ENCODE data around the gene NAALADL2. TPM values are rescaled to one million over a fixed set of nuclear protein-coding genes. Genes with fewer than 3 reads are reported as not detected.

Gene NAALADL2
- total and polyA plus RNA-seq, 2 of the 8 experiments (the other 6 are each of a cell fraction or from before 2014, with no cell fraction given), result 0.12 to 0.22 TPM

GRCh38 chr3:175273573-175273972, 414.4 kb downstream of the NAALADL2 start:
- FAIRE-seq (no peak), DNase-seq (ENCODE audit: low read depth in 1 of 2, low spot score in 2 of 2) (no peak)
- H3K23me2 ChIP-seq (ENCODE audit: low read depth, low read length), result no peaks in the 10 kb centered on the region
- CTCF ChIA-PET (ENCODE audit: partially characterized antibody), result no interaction called here
- no peaks in the 10 kb centered on the region for H3K4me1 ChIP-seq (replicated peaks in 1 of 4; ENCODE audit: control insufficient read depth in 3 of 4, insufficient read depth in 4 of 4, low read length in 3 of 4)
- no peak overlapping the region for H3K23ac ChIP-seq (ENCODE audit: insufficient read length)
- WGBS, 2 experiments (ENCODE audit: extremely low coverage in 1 of 2, insufficient coverage in 1 of 2, insufficient read length in 1 of 2, insufficient replicate concordance in 2 of 2, low coverage in 1 of 2, low lambda C conversion rate in 2 of 2, missing lambda C conversion rate in 1 of 2), result 84% methylated on average over 4 of the region's 4 CpGs; no CpG with 5 or more reads in 1 of the 2 experiments
- no peak overlapping the region for H2BK12ac ChIP-seq (ENCODE audit: low read depth, low read length)
- no peaks in the 10 kb centered on the region for H3K36me3 ChIP-seq (ENCODE audit: control insufficient read depth in 2 of 4, insufficient read depth in 4 of 4, low read length in 3 of 4)
- no peak overlapping the region for H3K27ac ChIP-seq (ENCODE audit: low read depth, low read length)
- no peaks in the 10 kb centered on the region for H3K79me1 ChIP-seq (ENCODE audit: low read depth, low read length)
- H3K56ac ChIP-seq (replicated peaks; ENCODE audit: insufficient read length, low read depth, low read length), result no peak overlapping the region
- H2BK20ac ChIP-seq (ENCODE audit: low read length), result no peak overlapping the region
- no peak overlapping the region for H2BK15ac ChIP-seq (ENCODE audit: low read length)
- no peaks in the 10 kb centered on the region for H4K20me1 ChIP-seq (replicated peaks in 1 of 2; ENCODE audit: control insufficient read depth in 1 of 2, insufficient read depth in 2 of 2, low read length in 2 of 2)
- no peak overlapping the region for H4K5ac ChIP-seq (ENCODE audit: insufficient read length, low read depth, low read length)
- no peak overlapping the region for H2BK120ac ChIP-seq (replicated peaks; ENCODE audit: low read depth, low read length)
- no peaks in the 10 kb centered on the region for H3K9me3 ChIP-seq (ENCODE audit: insufficient read depth in 2 of 2, low read depth in 1 of 2, low read length in 1 of 2)
- H3K4me2 ChIP-seq (ENCODE audit: insufficient read depth in 1 of 2, low read depth in 2 of 2, low read length in 2 of 2), result no peak overlapping the region
- H3K4ac ChIP-seq (replicated peaks; ENCODE audit: insufficient read length, low read depth, low read length), result no peak overlapping the region
- H4K8ac ChIP-seq (ENCODE audit: extremely low read depth, insufficient read depth, low read length), result no peak overlapping the region
- no peak overlapping the region for H2AK5ac ChIP-seq (ENCODE audit: low read depth, low read length)
- no peak overlapping the region for H3K18ac ChIP-seq (ENCODE audit: extremely low read depth, low read length)
- no peak overlapping the region for H2AFZ ChIP-seq (ENCODE audit: low read length)
- H3K27me3 ChIP-seq (replicated peaks in 1 of 4; ENCODE audit: control insufficient read depth in 3 of 4, extremely low read depth in 1 of 4, insufficient read depth in 3 of 4, low read length in 3 of 4), result no peaks in the 10 kb centered on the region
- H3K14ac ChIP-seq (ENCODE audit: insufficient read length), result no peak overlapping the region
- no peak overlapping the region for H4K91ac ChIP-seq (replicated peaks; ENCODE audit: insufficient read length, low read length)
- H3K9ac ChIP-seq (replicated peaks in 1 of 4; ENCODE audit: extremely low read depth in 1 of 4, low read depth in 3 of 4, low read length in 3 of 4), result no peak overlapping the region
- TF ChIP-seq SAP30 (IDR thresholded peaks at IDR 0.05; ENCODE audit: insufficient read depth, insufficient replicate concordance, low read length) (no peak), POLR2AphosphoS5 (IDR thresholded peaks at IDR 0.05; ENCODE audit: low read depth, low read length) (no peak), GABPA (IDR thresholded peaks at IDR 0.05; ENCODE audit: borderline replicate concordance, insufficient read depth, low read length) (no peak)
- no peak overlapping the region for H2BK5ac ChIP-seq (ENCODE audit: low read depth, low read length)
- no peaks in the 10 kb centered on the region for H3K79me2 ChIP-seq (ENCODE audit: control insufficient read depth in 1 of 2, insufficient read depth in 2 of 2, low read length in 2 of 2)
- POLR2A ChIA-PET (ENCODE audit: partially characterized antibody), result no interaction called here
- no peak overlapping the region for H3K4me3 ChIP-seq (ENCODE audit: extremely low read depth in 1 of 4, insufficient read depth in 2 of 4, low read depth in 3 of 4, low read length in 4 of 4)
